ENCODE results near the gene WWC2. TPM values are rescaled to one million over a fixed set of nuclear protein-coding genes. Genes with fewer than 3 reads are reported as not detected.

The WWC2 gene
- total RNA-seq, 1 experiment from 2014 or later: 39.0 TPM

- TF ChIP-seq CTCF (IDR thresholded peaks at IDR 0.05; ENCODE audit: unreplicated experiment): no peak
- Mint-ChIP-seq H3K27me3 (ENCODE audit: unreplicated experiment) (no peaks in the 10 kb centered on the region), H3K4me1 (ENCODE audit: low read depth, unreplicated experiment) (peaks cover 11% of the 10 kb centered on the region), H3K36me3 (ENCODE audit: insufficient read depth, unreplicated experiment) (peaks cover 13% of the 10 kb centered on the region), H3K4me3 (ENCODE audit: low read depth, unreplicated experiment) (no peak overlapping the region), H3K27ac (ENCODE audit: unreplicated experiment) (no peak overlapping the region), H3K9me3 (ENCODE audit: low read depth, unreplicated experiment) (no peaks in the 10 kb centered on the region)
- no peak for DNase-seq
- BruUV-seq (replicated peaks): no TSS peak
- CTCF ChIA-PET: no interaction called here
- intact Hi-C loops (cut with micrococcal nuclease; ENCODE audit: unreplicated experiment): no loop called here
Measured at GRCh38 chr4:183300655-183301054, 201.6 kb downstream of the WWC2 start.

GRCh38 chr4:183303301-183303700 lies 204.2 kb downstream of the WWC2 start:
- Mint-ChIP-seq H3K27ac (ENCODE audit: unreplicated experiment) (no peak overlapping the region), H3K4me1 (ENCODE audit: low read depth, unreplicated experiment) (peaks cover 11% of the 10 kb centered on the region), H3K27me3 (ENCODE audit: unreplicated experiment) (no peaks in the 10 kb centered on the region), H3K36me3 (ENCODE audit: insufficient read depth, unreplicated experiment) (peaks cover 13% of the 10 kb centered on the region), H3K4me3 (ENCODE audit: low read depth, unreplicated experiment) (no peak overlapping the region), H3K9me3 (ENCODE audit: low read depth, unreplicated experiment) (no peaks in the 10 kb centered on the region)
- CTCF ChIA-PET: no interaction called here
- DNase-seq: no peak
- intact Hi-C loops (cut with micrococcal nuclease; ENCODE audit: unreplicated experiment): no loop called here
- no peak for TF ChIP-seq CTCF (IDR thresholded peaks at IDR 0.05; ENCODE audit: unreplicated experiment)
- BruUV-seq (replicated peaks): no TSS peak

GRCh38 chr4:183304067-183304466 lies 205.0 kb downstream of the WWC2 start:
- Mint-ChIP-seq H3K4me1 (ENCODE audit: low read depth, unreplicated experiment) (peaks cover 11% of the 10 kb centered on the region), H3K27ac (ENCODE audit: unreplicated experiment) (no peak overlapping the region), H3K36me3 (ENCODE audit: insufficient read depth, unreplicated experiment) (peaks cover 13% of the 10 kb centered on the region), H3K4me3 (ENCODE audit: low read depth, unreplicated experiment) (no peak overlapping the region), H3K9me3 (ENCODE audit: low read depth, unreplicated experiment) (no peaks in the 10 kb centered on the region), H3K27me3 (ENCODE audit: unreplicated experiment) (no peaks in the 10 kb centered on the region)
- TF ChIP-seq CTCF (IDR thresholded peaks at IDR 0.05; ENCODE audit: unreplicated experiment): no peak
- no peak for DNase-seq
- CTCF ChIA-PET: no interaction called here
- intact Hi-C loops (cut with micrococcal nuclease; ENCODE audit: unreplicated experiment): no loop called here
- BruUV-seq (replicated peaks): no TSS peak

GRCh38 chr4:183304538-183304937 lies 205.5 kb downstream of the WWC2 start:
- no TSS peak for BruUV-seq (replicated peaks)
- H3K27me3 Mint-ChIP-seq (ENCODE audit: unreplicated experiment): no peaks in the 10 kb centered on the region
- H3K27ac Mint-ChIP-seq (ENCODE audit: unreplicated experiment): no peak overlapping the region
- TF ChIP-seq CTCF (IDR thresholded peaks at IDR 0.05; ENCODE audit: unreplicated experiment): no peak
- CTCF ChIA-PET: no interaction called here
- H3K36me3 Mint-ChIP-seq (ENCODE audit: insufficient read depth, unreplicated experiment): peaks cover 11% of the 10 kb centered on the region
- peaks cover 11% of the 10 kb centered on the region for H3K4me1 Mint-ChIP-seq (ENCODE audit: low read depth, unreplicated experiment)
- no peak for DNase-seq
- H3K9me3 Mint-ChIP-seq (ENCODE audit: low read depth, unreplicated experiment): no peaks in the 10 kb centered on the region
- intact Hi-C loops (cut with micrococcal nuclease; ENCODE audit: unreplicated experiment): no loop called here
- H3K4me3 Mint-ChIP-seq (ENCODE audit: low read depth, unreplicated experiment): no peak overlapping the region

- Mint-ChIP-seq H3K4me1 (ENCODE audit: low read depth, unreplicated experiment) (peaks cover 11% of the 10 kb centered on the region), H3K9me3 (ENCODE audit: low read depth, unreplicated experiment) (no peaks in the 10 kb centered on the region), H3K4me3 (ENCODE audit: low read depth, unreplicated experiment) (no peak overlapping the region), H3K27ac (ENCODE audit: unreplicated experiment) (no peak overlapping the region), H3K36me3 (ENCODE audit: insufficient read depth, unreplicated experiment) (peaks cover 6% of the 10 kb centered on the region), H3K27me3 (ENCODE audit: unreplicated experiment) (no peaks in the 10 kb centered on the region)
- no peak for DNase-seq
- no peak for TF ChIP-seq CTCF (IDR thresholded peaks at IDR 0.05; ENCODE audit: unreplicated experiment)
- no TSS peak for BruUV-seq (replicated peaks)
- intact Hi-C loops (cut with micrococcal nuclease; ENCODE audit: unreplicated experiment): no loop called here
- CTCF ChIA-PET: no interaction called here
Measured at GRCh38 chr4:183306811-183307210, 207.8 kb downstream of the WWC2 start.
